GM21423 (cell line): Measurements from ENCODE around the gene IL9R.
"Not testable (repeated sequence)": the region's sequence is repeated elsewhere in the genome, so short reads cannot be mapped to it uniquely, and the experiment has no call there.

Experiments used
- ATAC-seq: cut with Tn5 transposase; IDR thresholded peaks from one replicate; pipeline ENCODE4 v1.9.1; 2021; ENCODE audit warnings: mild to moderate bottlenecking, moderate library complexity; ENCODE audit not compliant: unreplicated experiment

Gene IL9R

DNA sequence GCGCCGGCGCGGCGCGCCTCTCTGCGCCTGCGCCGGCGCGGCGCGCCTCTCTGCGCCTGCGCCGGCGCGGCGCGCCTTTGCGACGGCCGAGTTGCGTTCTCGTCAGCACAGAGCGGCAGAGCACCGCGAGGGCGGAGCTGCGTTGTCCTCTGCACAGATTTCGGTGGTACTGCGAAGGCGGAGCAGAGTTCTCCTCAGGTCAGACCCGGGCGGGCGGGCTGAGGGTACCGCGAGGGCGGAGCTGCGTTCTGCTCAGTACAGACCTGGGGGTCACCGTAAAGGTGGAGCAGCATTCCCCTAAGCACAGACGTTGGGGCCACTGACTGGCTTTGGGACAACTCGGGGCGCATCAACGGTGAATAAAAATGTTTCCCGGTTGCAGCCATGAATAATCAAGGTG, 31.8 kb downstream of the IL9R start:
- ATAC-seq = not testable (repeated sequence)

DNA sequence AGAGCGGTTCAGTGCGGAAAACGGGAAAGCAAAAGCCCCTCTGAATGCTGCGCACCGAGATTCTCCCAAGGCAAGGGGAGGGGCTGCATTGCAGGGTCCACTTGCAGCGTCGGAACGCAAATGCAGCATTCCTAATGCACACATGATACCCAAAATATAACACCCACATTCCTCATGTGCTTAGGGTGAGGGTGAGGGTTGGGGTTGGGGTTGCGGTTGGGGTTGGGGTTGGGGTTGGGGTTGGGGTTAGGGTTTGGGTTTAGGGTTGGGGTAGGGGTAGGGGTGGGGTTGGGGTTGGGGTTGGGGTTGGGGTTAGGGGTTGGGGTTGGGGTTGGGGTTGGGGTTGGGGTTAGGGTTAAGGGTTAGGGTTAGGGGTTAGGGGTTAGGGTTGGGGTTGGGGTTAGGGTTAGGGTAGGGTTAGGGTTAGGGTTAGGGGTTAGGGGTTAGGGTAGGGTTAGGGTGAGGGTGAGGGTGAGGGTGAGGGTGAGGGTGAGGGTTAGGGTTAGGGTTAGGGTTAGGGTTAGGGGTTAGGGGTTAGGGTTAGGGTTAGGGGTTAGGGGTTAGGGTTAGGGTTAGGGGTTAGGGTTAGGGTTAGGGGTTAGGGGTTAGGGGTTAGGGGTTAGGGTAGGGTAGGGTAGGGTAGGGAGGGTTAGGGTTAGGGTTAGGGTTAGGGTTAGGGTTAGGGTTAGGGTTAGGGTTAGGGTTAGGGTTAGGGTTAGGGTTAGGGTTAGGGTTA, 32.4 kb downstream of the IL9R start:
- ATAC-seq = not testable (repeated sequence)

DNA sequence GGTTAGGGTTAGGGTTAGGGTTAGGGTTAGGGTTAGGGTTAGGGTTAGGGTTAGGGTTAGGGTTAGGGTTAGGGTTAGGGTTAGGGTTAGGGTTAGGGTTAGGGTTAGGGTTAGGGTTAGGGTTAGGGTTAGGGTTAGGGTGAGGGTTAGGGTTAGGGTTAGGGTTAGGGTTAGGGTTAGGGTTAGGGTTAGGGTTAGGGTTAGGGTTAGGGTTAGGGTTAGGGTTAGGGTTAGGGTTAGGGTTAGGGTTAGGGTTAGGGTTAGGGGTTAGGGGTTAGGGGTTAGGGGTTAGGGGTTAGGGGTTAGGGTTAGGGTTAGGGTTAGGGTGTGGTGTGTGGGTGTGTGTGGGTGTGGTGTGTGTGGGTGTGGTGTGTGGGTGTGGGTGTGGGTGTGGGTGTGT, 33.0 kb downstream of the IL9R start:
- not testable (repeated sequence) for ATAC-seq
